ENCODE results near the gene CX3CL1. TPM values are rescaled to one million over a fixed set of nuclear protein-coding genes. Genes with fewer than 3 reads are reported as not detected.

CX3CL1 gene
- total and polyA plus RNA-seq, 9 of the 15 experiments (the other 6 are each of a cell fraction or from before 2014, with no cell fraction given): 0.09 TPM; not detected in 8

DNA sequence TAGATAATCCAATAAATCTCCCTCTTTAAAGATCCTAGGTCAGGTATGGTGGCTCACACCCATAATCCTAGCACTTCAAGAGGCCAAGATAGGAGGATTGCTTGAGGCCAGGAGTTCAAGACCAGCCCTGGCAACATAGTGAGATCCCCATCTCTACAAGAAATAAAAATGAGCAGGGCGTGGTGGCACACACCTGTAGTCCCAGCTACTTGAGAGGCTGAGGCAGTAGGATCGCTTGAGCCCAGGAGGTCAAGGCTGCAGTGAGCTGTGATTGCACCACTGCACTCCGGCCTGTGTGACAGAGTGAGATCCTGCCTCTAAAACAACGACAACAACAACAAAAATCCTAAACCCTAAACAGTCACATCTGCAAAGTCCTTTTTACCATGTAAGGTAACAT, 15.7 kb upstream of the CX3CL1 start:
- H3K79me2 ChIP-seq (ENCODE audit: control insufficient read depth, insufficient read depth, low read length): no peaks in the 10 kb centered on the region
- ChIA-PET CTCF (ENCODE audit: low intra/inter-chr PET ratio) (no interaction called here), POLR2A (no interaction called here)
- H3K27me3 ChIP-seq (ENCODE audit: control insufficient read depth in 2 of 2, insufficient read depth in 2 of 2, low read length in 2 of 2): peaks cover 8 to 33% of the 10 kb centered on the region in 2 experiments; a peak in 4 of 5 replicates
- no peak overlapping the region for H2AFZ ChIP-seq (ENCODE audit: low read depth, low read length)
- H3K36me3 ChIP-seq (ENCODE audit: control insufficient read depth, insufficient read depth, low read length): no peaks in the 10 kb centered on the region
- BruUV-seq (replicated peaks): no TSS peak
- H3K9ac ChIP-seq (ENCODE audit: insufficient read depth in 1 of 2, low read depth in 2 of 2, low read length in 2 of 2): no peak overlapping the region
- no peak for DNase-seq (ENCODE audit: extremely low read depth in 1 of 4, low spot score in 3 of 4)
- 4% methylated on average over 4 of the region's 4 CpGs for WGBS (ENCODE audit: insufficient coverage, low coverage, missing lambda C conversion rate)
- FAIRE-seq: no peak
- H3K4me3 ChIP-seq: no peak overlapping the region
- H3K27ac ChIP-seq (ENCODE audit: extremely low read depth, low read depth, low read length): no peak overlapping the region
- in situ Hi-C loops (cut with MboI): no loop called here
- intact Hi-C loops (cut with micrococcal nuclease): no loop called here
- 0 out of 2 replicates have a peak, but pooled peaks cover 2% of the 10 kb centered on the region for H4K20me1 ChIP-seq (replicated peaks; ENCODE audit: control insufficient read depth, insufficient read depth, low read length)
- TF ChIP-seq RUNX1 (IDR thresholded peaks at IDR 0.05; ENCODE audit: low read depth) (no peak), HNRNPUL1 (IDR thresholded peaks at IDR 0.05; ENCODE audit: low read length) (no peak), HDAC2 (IDR thresholded peaks at IDR 0.05) (no peak), TAF1 (IDR thresholded peaks at IDR 0.05; ENCODE audit: control insufficient read depth, extremely low read depth, insufficient read depth, low read length, severe bottlenecking) (no peak), UBTF (IDR thresholded peaks at IDR 0.05; ENCODE audit: borderline replicate concordance in 1 of 2, low read depth in 2 of 2, low read length in 2 of 2) (no peak), RAD21 (CRISPR knock-in tag; conservative IDR thresholded peaks at IDR 0.05 in 1 of 2, IDR thresholded peaks at IDR 0.05 in 1 of 2) (no peak), ZNF445 (CRISPR knock-in tag; IDR thresholded peaks at IDR 0.05; ENCODE audit: low read depth) (no peak), SOX6 (IDR thresholded peaks at IDR 0.05) (no peak), GATAD2B (IDR thresholded peaks at IDR 0.05; ENCODE audit: borderline replicate concordance) (no peak), CHD1 (IDR thresholded peaks at IDR 0.05; ENCODE audit: low read length) (no peak)
- TF ChIP-seq, protein P1, sequence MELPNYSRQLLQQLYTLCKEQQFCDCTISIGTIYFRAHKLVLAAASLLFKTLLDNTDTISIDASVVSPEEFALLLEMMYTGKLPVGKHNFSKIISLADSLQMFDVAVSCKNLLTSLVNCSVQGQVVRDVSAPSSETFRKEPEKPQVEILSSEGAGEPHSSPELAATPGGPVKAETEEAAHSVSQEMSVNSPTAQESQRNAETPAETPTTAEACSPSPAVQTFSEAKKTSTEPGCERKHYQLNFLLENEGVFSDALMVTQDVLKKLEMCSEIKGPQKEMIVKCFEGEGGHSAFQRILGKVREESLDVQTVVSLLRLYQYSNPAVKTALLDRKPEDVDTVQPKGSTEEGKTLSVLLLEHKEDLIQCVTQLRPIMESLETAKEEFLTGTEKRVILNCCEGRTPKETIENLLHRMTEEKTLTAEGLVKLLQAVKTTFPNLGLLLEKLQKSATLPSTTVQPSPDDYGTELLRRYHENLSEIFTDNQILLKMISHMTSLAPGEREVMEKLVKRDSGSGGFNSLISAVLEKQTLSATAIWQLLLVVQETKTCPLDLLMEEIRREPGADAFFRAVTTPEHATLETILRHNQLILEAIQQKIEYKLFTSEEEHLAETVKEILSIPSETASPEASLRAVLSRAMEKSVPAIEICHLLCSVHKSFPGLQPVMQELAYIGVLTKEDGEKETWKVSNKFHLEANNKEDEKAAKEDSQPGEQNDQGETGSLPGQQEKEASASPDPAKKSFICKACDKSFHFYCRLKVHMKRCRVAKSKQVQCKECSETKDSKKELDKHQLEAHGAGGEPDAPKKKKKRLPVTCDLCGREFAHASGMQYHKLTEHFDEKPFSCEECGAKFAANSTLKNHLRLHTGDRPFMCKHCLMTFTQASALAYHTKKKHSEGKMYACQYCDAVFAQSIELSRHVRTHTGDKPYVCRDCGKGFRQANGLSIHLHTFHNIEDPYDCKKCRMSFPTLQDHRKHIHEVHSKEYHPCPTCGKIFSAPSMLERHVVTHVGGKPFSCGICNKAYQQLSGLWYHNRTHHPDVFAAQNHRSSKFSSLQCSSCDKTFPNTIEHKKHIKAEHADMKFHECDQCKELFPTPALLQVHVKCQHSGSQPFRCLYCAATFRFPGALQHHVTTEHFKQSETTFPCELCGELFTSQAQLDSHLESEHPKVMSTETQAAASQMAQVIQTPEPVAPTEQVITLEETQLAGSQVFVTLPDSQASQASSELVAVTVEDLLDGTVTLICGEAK (IDR thresholded peaks at IDR 0.05): no peak
- TF ChIP-seq, protein P1 (CRISPR knock-in tag; IDR thresholded peaks at IDR 0.05): no peak
- H3K9me1 ChIP-seq (ENCODE audit: control insufficient read depth, insufficient read depth, low read length): no peaks in the 10 kb centered on the region
- H3K9me3 ChIP-seq (replicated peaks; ENCODE audit: control insufficient read depth, insufficient read depth, low read depth, low read length): no peaks in the 10 kb centered on the region
- no peak for ATAC-seq
- peaks cover 0 to 4% of the 10 kb centered on the region in 2 experiments; a peak in 1 of 5 replicates for H3K4me1 ChIP-seq (replicated peaks in 1 of 2; ENCODE audit: control insufficient read depth in 2 of 2, insufficient read depth in 2 of 2, low read length in 2 of 2)
- no peak overlapping the region for H3K4me2 ChIP-seq (ENCODE audit: insufficient read depth, low read length)

Measured in K562 (cell line).